Right renal pelvis (tissue), 4 donors: Measurements from ENCODE around the gene MINDY4. TPM values are rescaled to one million over a fixed set of nuclear protein-coding genes. Genes with fewer than 3 reads are reported as not detected.

ENCODE experiments used
- DNase-seq, 4 donors: peaks; one replicate each; pipeline ENCODE4 v3.0.0-alpha.2; 2013; ENCODE audit warnings: low read depth in 4 of 4, low spot score in 3 of 4, missing footprints in 1 of 4
- polyA plus RNA-seq, 4 donors: library from polyadenylated mRNA; unstranded; fragments of 120-200 nt; gene quantifications; one replicate each; pipeline ENCODE4 v1.2.1, GENCODE V29; 2013; ENCODE audit not compliant: insufficient read length in 4 of 4

The MINDY4 gene
- polyA plus RNA-seq, 4 donors, result 10.8 to 12.2 (median 11.1) TPM

- peak in 3 of 4 donors; percentile 34 to 61 (median 41) for DNase-seq
Observed at GRCh38 chr7:30740417-30741181, 30.6 kb upstream of the MINDY4 start.

- no peak for DNase-seq
Observed at GRCh38 chr7:30741289-30741688, 29.9 kb upstream of the MINDY4 start.

GRCh38 chr7:30743371-30744074, 27.7 kb upstream of the MINDY4 start:
- no peak for DNase-seq

- no peak for DNase-seq
Observed at GRCh38 chr7:30744075-30744417, 27.2 kb upstream of the MINDY4 start.

DNA sequence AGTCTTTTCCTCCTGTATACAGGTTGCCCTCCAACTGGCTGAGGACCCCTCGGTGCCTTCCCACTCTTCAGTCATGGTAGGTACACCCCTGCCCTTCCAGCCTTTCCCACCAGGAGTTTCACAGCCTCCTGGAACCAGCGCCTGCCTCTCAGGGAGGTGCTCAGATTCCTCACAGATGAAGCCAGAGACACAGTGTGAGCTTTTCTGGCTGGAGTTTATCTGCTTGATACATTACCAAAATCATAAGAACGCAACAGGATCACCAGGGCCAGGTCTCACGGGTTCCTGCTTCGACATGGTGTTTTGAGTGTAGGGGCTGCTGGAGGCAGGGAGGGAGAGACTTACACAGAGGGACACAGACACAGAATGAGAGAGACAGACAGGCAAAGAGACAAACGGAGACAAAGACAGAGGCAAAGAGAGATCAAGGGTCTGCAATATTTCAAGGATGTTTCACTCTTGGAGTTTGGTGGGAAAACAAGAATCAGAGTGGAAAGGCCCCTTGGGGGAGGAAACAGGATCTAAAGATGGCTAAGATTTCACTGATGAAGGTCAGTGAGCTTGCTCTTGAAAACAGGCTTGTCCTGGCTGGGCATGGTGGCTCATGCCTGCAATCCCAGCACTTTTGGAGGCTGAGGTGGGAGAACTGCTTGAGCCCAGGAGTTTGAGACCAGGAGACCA, 25.8 kb upstream of the MINDY4 start:
- no peak for DNase-seq

- no peak for DNase-seq
Observed at GRCh38 chr7:30750010-30750409, 21.2 kb upstream of the MINDY4 start.

DNA sequence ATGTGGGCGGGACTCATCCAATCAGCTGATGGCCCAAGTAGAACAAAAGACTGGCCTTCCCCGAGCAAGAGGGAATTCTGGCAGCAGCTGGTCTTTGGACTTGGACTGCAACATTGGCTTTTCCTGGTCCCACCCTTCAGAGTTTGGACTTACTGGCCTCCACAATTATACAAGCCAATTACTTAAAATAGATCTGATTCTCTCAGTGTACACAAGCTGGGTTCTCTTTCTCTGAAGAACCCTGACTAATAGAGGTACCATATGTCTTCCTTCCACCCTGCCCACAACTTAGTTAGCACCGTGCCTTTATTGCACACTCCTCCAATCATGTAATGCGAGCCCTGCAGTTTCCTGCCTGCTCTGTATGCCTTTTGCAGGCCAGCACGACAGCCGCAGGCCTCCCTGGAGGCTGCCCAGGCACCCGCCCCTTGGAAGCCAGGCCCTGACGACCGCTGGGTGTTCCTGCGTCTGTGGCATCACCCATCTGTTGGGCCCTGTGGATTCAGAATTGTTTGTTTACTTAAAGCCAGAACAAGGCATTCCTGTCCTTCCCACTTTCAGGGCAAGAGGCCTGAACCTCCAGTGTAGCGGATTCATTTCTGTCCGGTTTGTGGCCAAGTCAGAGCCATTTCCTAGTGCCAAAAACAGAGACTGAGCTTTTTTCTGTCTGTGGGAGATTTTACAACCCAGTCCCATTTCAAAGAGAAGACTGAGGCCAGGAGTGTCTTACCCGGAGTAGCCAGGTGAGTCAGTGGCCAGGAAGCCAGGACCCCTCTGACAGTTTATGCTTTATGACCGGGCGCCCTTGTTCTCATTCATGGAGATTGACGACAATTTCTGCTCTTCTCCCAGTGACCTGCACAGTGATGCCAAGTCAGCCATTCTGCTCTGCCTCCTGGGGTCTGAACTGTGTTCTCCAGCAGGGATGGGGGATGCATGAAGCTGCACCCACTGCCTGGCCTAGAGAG, 20.2 kb upstream of the MINDY4 start:
- no peak for DNase-seq

DNA sequence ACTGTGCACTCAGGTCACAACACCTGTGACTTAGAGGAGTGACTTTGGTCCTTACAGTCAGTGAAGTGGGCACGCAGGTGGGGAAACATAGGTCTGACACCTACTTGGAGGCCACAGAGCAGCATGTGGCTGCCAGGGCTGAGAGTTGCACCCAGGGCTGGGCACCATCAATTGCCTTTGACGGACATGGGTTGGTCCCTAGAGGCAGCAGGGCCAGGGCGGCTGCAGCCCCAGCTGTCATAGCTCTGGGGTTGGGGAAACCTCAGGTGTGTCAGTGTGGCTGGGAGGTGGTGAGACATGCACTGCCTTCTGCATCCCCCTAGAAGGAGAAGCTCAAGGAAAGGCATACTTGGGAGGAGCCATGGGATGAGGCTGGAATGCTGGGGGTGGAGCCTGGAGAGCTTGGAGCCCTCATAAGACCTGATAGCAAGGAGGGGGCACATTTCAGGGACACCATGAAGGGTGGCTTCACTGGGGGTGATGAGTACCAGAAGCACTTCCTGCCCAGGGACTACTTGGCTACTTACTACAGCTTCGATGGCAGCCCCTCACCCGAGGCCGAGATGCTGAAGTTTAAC, 19.4 kb upstream of the MINDY4 start, which contains the start of gene INMT:
TSS of gene INMT (plus strand) at position 440 of the 578 bp plus-strand sequence. CDS start at position 456, 16 bp downstream.
- no peak for DNase-seq

DNA sequence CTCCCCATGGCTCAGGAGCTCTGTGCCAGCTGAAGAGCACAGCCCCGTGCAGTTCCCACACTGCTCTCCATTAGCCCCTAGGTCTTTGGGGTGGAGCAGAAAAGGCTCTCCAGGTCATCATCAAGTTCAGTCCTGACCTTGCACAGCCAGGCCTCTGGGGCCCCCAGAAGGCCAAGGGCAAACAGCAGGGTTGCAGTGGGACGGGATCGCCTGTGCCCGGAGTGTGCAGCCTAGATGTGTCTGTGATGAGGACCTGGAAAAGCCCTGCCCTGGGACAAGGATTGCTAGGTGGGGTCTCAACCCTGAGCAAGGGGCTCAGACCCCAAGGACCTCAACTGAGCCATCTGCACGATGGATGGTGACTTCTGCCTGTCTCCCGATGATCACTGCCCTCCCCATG, 18.7 kb upstream of the MINDY4 start:
- no peak for DNase-seq

DNA sequence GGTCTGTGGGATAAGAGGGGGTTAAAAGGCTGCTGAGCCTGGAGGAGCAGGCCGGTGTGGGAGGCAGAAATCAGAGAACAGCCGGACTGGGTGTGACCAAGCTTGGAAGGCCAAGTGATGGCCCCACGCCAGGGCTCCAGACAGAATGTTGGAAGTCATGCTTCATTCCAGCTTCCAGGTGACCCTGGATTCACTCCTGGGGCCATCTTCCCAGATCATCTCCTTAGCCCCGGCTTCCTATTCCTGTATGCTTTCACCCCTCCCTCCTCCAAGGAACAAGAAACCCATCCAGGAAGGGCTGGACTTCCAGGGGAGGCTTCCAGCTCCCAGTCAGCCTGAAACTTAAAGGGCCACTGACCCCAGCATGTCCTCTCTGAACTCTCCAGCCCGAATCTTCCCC, 18.2 kb upstream of the MINDY4 start:
- no peak for DNase-seq

- DNase-seq, result no peak
Observed at GRCh38 chr7:30754315-30754877, 16.8 kb upstream of the MINDY4 start.

DNA sequence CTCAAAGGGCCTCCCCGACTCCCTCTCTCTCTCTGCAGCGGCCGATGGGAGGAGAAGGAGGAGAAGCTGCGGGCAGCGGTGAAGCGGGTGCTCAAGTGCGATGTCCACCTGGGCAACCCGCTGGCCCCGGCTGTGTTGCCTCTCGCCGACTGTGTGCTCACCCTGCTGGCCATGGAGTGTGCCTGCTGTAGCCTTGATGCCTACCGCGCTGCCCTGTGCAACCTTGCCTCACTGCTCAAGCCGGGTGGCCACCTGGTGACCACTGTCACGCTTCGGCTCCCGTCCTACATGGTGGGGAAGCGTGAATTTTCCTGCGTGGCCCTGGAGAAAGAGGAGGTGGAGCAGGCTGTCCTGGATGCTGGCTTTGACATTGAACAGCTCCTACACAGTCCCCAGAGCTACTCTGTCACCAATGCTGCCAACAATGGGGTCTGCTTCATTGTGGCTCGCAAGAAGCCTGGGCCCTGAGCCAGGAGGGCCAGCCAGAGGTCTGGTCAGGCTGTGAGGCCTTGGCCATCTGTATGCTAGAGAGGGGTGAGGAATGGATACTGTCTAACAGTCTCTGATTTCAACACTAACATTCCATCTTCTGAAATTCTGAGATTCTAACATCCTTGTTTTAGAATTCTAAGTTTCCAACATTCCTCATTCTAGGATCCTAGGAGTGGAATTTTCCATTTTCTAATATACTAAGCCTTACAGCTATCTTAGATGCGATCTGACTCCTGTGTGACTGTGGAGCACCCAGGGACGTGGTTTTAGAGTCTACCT, 15.6 kb upstream of the MINDY4 start:
- no peak for DNase-seq

- no peak for DNase-seq
Observed at GRCh38 chr7:30757342-30757692, 13.9 kb upstream of the MINDY4 start.

DNA sequence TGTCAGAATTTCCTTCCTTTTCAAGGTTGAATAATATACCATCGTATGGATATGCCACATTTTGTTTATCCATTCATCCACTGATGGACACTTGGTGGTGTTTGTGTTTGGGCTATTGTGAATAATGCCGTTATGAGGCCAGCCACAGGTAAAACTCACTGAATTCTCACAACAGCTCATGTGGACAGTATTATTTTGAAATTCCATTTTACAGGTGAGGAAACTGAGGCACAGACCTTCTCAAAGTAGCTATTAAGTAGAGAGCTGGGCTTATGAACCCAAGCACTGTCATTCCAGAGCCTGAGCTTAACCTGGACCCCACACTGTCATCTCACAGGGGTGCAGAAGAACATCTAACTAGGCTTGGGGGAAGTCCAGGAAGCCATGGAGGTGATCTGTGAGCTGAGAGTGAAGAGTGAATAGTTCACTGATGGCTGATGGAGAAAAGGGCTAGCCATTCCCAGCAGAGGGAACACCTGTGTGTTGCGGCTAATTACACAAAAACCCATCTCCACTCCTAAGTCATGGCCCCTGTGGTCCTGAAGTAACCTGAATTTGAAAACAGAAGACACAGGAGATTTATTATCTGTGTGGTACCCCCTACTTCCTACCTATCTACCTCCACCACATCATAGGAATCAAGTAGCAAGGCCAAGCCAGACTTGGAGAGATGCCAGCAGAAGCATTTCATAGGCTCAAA, 10.6 kb upstream of the MINDY4 start:
- DNase-seq, result no peak

DNA sequence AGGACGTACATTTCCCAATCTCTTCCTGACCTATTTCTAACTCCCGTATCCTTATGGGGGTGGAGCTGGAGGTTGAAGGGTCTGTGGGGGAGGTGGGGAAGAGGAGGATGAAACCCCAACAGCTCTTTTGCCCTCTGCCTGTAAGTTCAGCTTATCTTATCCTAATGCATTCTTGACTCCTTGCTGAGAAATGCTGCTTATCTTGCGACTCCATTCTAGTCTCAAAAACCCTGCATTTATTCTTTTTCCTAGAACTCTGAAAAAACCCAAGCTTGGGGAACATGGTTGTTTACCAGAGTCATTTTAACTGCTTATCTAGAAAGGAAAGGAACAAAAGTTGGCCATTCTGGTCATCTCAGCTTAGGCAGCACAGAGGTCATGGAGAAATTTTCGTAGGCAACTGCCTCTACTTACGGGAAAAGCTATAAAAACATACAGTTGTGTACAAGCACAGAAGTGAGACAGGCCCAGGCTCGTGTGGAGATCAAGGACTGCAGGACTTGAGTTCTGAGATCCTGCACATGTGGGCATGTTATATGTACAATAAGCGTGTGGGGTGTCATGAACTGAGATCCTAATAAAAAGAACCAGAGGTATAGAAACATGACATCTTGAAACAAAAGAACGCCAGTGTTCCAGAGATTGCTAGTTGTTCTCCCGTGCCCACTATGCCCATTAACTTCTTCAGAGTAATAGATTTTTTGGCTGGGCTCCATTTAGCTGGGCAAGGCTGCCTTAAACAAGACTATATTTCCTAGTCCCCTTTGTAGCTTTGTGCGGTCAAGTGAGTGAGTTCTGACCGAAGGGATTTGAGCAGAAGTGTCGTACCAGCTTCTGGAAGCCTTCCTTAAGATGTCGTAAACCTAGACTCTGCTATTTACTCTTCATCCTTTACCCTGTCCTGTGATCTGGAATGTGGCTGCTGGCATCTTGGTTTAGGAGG, 9.7 kb upstream of the MINDY4 start:
- DNase-seq, result no peak

- DNase-seq, result no peak
Observed at GRCh38 chr7:30764030-30764975, 6.9 kb upstream of the MINDY4 start.
